ENCODE results near the gene PRKCQ.
"Not testable (repeated sequence)": the region's sequence is repeated elsewhere in the genome, so short reads cannot be mapped to it uniquely, and the experiment has no call there.

PRKCQ gene

GRCh38 chr10:6593241-6593671, 13.2 kb upstream of the PRKCQ start:
- no peak for DNase-seq

- no peak for DNase-seq
Observed at GRCh38 chr10:6592080-6592479, 12.0 kb upstream of the PRKCQ start.

GRCh38 chr10:6591668-6592067, 11.6 kb upstream of the PRKCQ start:
- no peak for DNase-seq

- DNase-seq: no peak
Observed at GRCh38 chr10:6590100-6590499, 10.0 kb upstream of the PRKCQ start.

GRCh38 chr10:6589287-6590094, 9.4 kb upstream of the PRKCQ start:
- no peak for DNase-seq

- no peak for DNase-seq
Observed at GRCh38 chr10:6588845-6589244, 8.8 kb upstream of the PRKCQ start.

- DNase-seq: no peak
Observed at GRCh38 chr10:6588082-6588481, 8.0 kb upstream of the PRKCQ start.

GRCh38 chr10:6586501-6586900, 6.4 kb upstream of the PRKCQ start:
- DNase-seq: no peak

GRCh38 chr10:6583447-6583846, 3.4 kb upstream of the PRKCQ start:
- no peak for DNase-seq

- DNase-seq: not testable (repeated sequence)
Observed at GRCh38 chr10:6582913-6583312, 2.8 kb upstream of the PRKCQ start.

- DNase-seq: no peak
Observed at GRCh38 chr10:6582298-6582697, 2.2 kb upstream of the PRKCQ start.

GRCh38 chr10:6581778-6582228, 1.7 kb upstream of the PRKCQ start:
- no peak for DNase-seq

- DNase-seq: not testable (repeated sequence)
Observed at GRCh38 chr10:6581223-6581622, 1.1 kb upstream of the PRKCQ start.

- peak; percentile 85 for DNase-seq
Observed at GRCh38 chr10:6580279-6581029, 378 bp upstream of the PRKCQ start.

GRCh38 chr10:6579183-6579903, 733 bp downstream of the PRKCQ start:
- DNase-seq: no peak

- no peak for DNase-seq
Observed at GRCh38 chr10:6578795-6579182, 1.3 kb downstream of the PRKCQ start.

- DNase-seq: no peak
Observed at GRCh38 chr10:6578251-6578771, 1.8 kb downstream of the PRKCQ start.

GRCh38 chr10:6576326-6576725, 3.8 kb downstream of the PRKCQ start:
- DNase-seq: peak; percentile 48

- DNase-seq: no peak
Observed at GRCh38 chr10:6574664-6575176, 5.4 kb downstream of the PRKCQ start.

- no peak for DNase-seq
Observed at GRCh38 chr10:6570893-6571292, 9.2 kb downstream of the PRKCQ start.

- DNase-seq: no peak
Observed at GRCh38 chr10:6569259-6569658, 10.8 kb downstream of the PRKCQ start.

- no peak for DNase-seq
Observed at GRCh38 chr10:6567884-6568283, 12.2 kb downstream of the PRKCQ start.

- DNase-seq: no peak
Observed at GRCh38 chr10:6567203-6567703, 12.8 kb downstream of the PRKCQ start.

Measured in suppressor macrophage treated with lipopolysaccharide for 4 hours (primary cell).